Osteocyte (in vitro differentiated cells): Measurements from ENCODE around the gene DAPK1. TPM values are rescaled to one million over a fixed set of nuclear protein-coding genes. Genes with fewer than 3 reads are reported as not detected.

Source experiments
- DNase-seq: peaks from one replicate; pipeline ENCODE4 v3.0.0; 2021; ENCODE audit warnings: mixed read lengths; ENCODE audit not compliant: unreplicated experiment; ENCODE audit errors: extremely low spot score
- H3K27ac Mint-ChIP-seq: one replicate; pipeline ENCODE4 v1.8.0; 2021; ENCODE audit warnings: mild to moderate bottlenecking, mixed read lengths; ENCODE audit not compliant: unreplicated experiment
- H3K27me3 Mint-ChIP-seq: one replicate; pipeline ENCODE4 v1.8.0; 2021; ENCODE audit warnings: mixed read lengths; ENCODE audit not compliant: unreplicated experiment
- H3K36me3 Mint-ChIP-seq: one replicate; pipeline ENCODE4 v1.8.0; 2021; ENCODE audit warnings: mixed read lengths; ENCODE audit not compliant: unreplicated experiment
- H3K4me1 Mint-ChIP-seq: one replicate; pipeline ENCODE4 v1.8.0; 2021; ENCODE audit warnings: mixed read lengths; ENCODE audit not compliant: unreplicated experiment
- H3K4me3 Mint-ChIP-seq: one replicate; pipeline ENCODE4 v1.8.0; 2021; ENCODE audit warnings: mild to moderate bottlenecking, moderate library complexity, mixed read lengths; ENCODE audit not compliant: unreplicated experiment
- H3K9me3 Mint-ChIP-seq: one replicate; pipeline ENCODE4 v1.8.0; 2021; ENCODE audit warnings: mixed read lengths; ENCODE audit not compliant: unreplicated experiment
- total RNA-seq: library from RNA; stranded (reverse); gene quantifications from 2 replicates; pipeline ENCODE4 v1.2.1, GENCODE V29; 2021
- TF ChIP-seq, protein P1 (sequence below): fragments of 200-600 bp; sonication (generic); IDR thresholded peaks from 2 replicates; pipeline ENCODE4 v1.5.0; 2021; ENCODE audit warnings: antibody characterized with exemption, mild to moderate bottlenecking, moderate library complexity

Gene DAPK1
- total RNA-seq, 1 donor from 2014 or later: 304 TPM

DNA sequence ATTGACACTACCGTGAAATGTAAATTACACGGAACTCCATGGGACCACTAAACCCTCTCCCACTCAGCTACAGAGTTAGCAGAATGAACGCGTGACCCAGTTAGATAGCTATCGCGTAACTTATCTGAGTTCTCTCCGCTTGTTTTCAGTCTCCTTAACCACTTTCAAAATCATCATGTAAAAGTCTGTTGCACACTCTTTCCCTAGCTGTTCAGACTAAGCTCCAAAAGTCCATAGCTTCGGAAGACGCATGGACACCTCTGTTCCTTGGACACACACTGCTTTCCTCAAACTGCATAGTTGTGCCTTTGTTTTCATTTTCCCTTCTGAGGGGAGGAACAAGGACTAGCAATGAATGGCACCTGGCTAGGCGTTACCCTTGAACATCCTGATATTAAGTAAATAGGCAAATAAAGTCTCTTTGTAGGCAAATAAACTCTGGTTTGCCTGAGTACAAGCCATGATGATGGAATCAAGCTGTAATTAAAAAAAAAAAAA, 83.3 kb downstream of the DAPK1 start:
- Mint-ChIP-seq H3K36me3 (peaks cover 17% of the 10 kb centered on the region), H3K4me1 (peaks cover 68% of the 10 kb centered on the region), H3K27me3 (no peaks in the 10 kb centered on the region), H3K9me3 (no peaks in the 10 kb centered on the region), H3K27ac (peak overlapping the region; percentile 60), H3K4me3 (no peak overlapping the region)
- TF ChIP-seq, protein P1, sequence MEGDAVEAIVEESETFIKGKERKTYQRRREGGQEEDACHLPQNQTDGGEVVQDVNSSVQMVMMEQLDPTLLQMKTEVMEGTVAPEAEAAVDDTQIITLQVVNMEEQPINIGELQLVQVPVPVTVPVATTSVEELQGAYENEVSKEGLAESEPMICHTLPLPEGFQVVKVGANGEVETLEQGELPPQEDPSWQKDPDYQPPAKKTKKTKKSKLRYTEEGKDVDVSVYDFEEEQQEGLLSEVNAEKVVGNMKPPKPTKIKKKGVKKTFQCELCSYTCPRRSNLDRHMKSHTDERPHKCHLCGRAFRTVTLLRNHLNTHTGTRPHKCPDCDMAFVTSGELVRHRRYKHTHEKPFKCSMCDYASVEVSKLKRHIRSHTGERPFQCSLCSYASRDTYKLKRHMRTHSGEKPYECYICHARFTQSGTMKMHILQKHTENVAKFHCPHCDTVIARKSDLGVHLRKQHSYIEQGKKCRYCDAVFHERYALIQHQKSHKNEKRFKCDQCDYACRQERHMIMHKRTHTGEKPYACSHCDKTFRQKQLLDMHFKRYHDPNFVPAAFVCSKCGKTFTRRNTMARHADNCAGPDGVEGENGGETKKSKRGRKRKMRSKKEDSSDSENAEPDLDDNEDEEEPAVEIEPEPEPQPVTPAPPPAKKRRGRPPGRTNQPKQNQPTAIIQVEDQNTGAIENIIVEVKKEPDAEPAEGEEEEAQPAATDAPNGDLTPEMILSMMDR: no peak
- DNase-seq: no peak

DNA sequence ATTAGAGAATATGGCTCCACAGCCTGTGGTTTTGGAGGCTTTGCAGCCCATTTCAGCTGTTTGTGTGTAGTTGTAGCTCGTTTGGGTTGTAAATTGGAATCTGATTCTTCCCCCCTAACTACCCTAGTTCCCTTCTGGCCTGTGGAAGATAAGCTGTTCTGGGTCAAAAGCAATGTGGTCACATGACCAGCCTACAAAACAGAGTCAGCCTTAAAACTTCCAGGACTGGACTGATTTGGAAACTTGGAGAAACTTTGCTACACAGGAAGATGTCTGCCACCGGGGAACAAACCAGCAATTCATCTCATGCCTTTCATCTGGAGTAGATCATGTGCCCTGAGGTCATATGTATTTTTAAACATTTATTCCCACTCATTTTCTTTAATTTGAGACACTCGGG, 83.8 kb downstream of the DAPK1 start:
- TF ChIP-seq, protein P1: no peak
- Mint-ChIP-seq H3K4me1 (peaks cover 65% of the 10 kb centered on the region), H3K9me3 (no peaks in the 10 kb centered on the region), H3K27me3 (no peaks in the 10 kb centered on the region), H3K36me3 (peaks cover 17% of the 10 kb centered on the region), H3K27ac (peak overlapping the region; percentile 72), H3K4me3 (no peak overlapping the region)
- DNase-seq: no peak

DNA sequence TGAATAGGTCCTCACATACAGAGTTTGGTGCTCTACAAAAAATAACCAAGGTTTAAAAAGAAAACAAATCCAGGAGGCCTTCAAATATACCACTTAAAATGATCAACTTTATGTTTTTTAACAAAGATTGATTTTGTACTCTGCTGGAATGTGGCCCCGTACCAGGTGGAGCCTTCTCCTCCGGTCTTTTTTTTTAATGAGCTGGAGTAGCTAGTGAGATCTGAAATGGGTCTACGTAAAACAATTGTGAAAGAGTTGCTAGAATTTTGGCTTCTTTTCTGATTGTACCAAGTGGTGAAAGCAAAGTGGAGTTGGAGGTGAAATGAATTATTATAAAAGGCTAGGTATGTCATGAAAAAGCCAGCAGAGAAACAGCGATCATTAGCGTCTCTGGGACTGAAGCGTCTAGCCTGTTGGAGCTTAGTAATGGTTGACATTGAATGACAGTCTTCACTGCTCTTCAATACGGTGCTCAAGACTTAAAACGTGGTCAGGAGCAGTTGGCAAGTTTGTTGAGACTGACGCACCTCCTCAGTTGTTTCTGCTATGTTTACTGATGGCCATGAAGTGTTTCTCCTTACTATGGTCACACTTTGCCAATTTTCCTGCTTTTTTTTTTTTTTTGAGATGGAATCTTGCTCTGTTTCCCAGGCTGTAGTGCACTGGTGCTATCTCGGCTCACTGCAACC, 84.4 kb downstream of the DAPK1 start:
- TF ChIP-seq, protein P1: no peak
- DNase-seq: no peak
- Mint-ChIP-seq H3K27ac (peak overlapping the region; percentile 72), H3K4me3 (no peak overlapping the region), H3K9me3 (no peaks in the 10 kb centered on the region), H3K4me1 (peaks cover 69% of the 10 kb centered on the region), H3K27me3 (no peaks in the 10 kb centered on the region), H3K36me3 (peaks cover 13% of the 10 kb centered on the region)

- Mint-ChIP-seq H3K9me3 (no peaks in the 10 kb centered on the region), H3K27me3 (no peaks in the 10 kb centered on the region), H3K36me3 (peaks cover 8% of the 10 kb centered on the region), H3K27ac (no peak overlapping the region), H3K4me1 (peaks cover 72% of the 10 kb centered on the region), H3K4me3 (no peak overlapping the region)
- TF ChIP-seq, protein P1: no peak
- DNase-seq: no peak
These were observed 86.7 kb downstream of the DAPK1 start for GRCh38 chr9:87584326-87584725.

DNA sequence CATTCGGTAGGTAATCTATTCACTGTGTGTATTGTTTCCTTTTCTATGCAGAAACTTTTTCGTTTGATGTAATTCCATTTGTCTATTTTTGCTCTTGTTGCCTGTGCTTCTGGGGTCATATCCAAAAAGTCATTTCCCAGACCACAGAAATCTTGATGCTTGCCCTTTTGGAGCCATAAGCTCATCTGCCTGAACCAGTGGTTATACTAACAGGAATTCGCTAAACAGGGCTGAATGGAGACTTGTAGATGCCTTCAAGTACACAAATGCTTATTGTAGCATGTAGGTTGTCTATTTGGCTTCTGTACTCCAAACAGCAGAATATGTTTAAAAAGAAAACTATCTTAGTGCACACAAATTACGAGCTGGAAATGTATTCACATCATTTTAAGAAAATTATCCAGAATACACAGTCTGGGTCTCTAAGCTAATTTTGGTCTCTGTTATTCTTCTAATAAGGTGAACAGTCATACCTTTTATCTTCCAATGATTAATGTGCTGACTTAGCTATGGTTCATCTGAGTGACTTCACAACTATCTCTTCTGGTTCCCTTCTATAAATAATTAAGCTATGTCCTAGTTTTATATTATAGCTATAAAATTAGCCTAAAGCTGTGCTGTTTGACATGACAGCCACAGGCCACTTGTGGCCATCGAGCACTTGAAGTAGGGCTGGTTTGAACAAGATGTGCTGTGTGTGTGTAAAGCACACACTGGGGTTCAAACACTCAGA, 87.6 kb downstream of the DAPK1 start:
- no peak for DNase-seq
- peaks cover 68% of the 10 kb centered on the region for H3K4me1 Mint-ChIP-seq

More for the DNA sequence above, 87.6 kb downstream of the DAPK1 start:
- Mint-ChIP-seq H3K4me3 (no peak overlapping the region), H3K9me3 (no peaks in the 10 kb centered on the region), H3K27ac (no peak overlapping the region), H3K27me3 (no peaks in the 10 kb centered on the region), H3K36me3 (peaks cover 8% of the 10 kb centered on the region)
- TF ChIP-seq, protein P1: no peak
